Endothelial cell of umbilical vein (primary cell): Measurements from ENCODE around the gene NELL2. TPM values are rescaled to one million over a fixed set of nuclear protein-coding genes. Genes with fewer than 3 reads are reported as not detected.

Source experiments
- BruUV-seq: library from RNA; stranded (reverse); fragments of 400-500 nt; replicated peaks from 2 replicates; lab custom pipeline; 2021; lab: Mats Ljungman, UMichigan
- CTCF ChIA-PET: fragments of 300-600, 350-600 bp; sonication (Branson Sonifier 250); formaldehyde crosslinking; loops from one replicate; lab custom pipeline; 2021; ENCODE audit warnings: antibody characterized with exemption, inconsistent platforms; lab: Charles Lee
- POLR2A ChIA-PET: fragments of 300-600, 350-600 bp; sonication (Branson Sonifier 250); formaldehyde crosslinking; loops from one replicate; lab custom pipeline; 2021; ENCODE audit warnings: antibody characterized with exemption, inconsistent platforms; lab: Charles Lee
- DNase-seq: peaks from one replicate; pipeline ENCODE4 v3.0.0-alpha.2; 2011; ENCODE audit warnings: low read depth, low spot score
- FAIRE-seq: peaks from 2 replicates; lab custom pipeline; 2011; peaks lifted over from hg19 to GRCh38; lab: Jason Lieb, UNC
- H2AFZ ChIP-seq: 2 replicates; pipeline ENCODE4 v1.6.0; 2012; ENCODE audit warnings: low read depth, low read length, control low read depth, inconsistent platforms
- H3K27ac ChIP-seq: 2 replicates; pipeline ENCODE4 v1.5.1; 2011; ENCODE audit warnings: low read depth, mild to moderate bottlenecking, control low read depth, low read length, moderate library complexity; ENCODE audit not compliant: insufficient read depth
- H3K27me3 ChIP-seq, 2 experiments: 2 replicates each; pipeline versions ENCODE4 v1.6.0 to v1.6.1; 2011; ENCODE audit warnings: low read length in 2 of 2, mixed read lengths in 1 of 2; ENCODE audit not compliant: control insufficient read depth in 2 of 2, insufficient read depth in 2 of 2
- H3K36me3 ChIP-seq, 2 experiments: 2 replicates in 1 of 2; 3 replicates in 1 of 2; pipeline ENCODE4 v1.5.1; 2011; ENCODE audit warnings: low read length in 2 of 2, mild to moderate bottlenecking in 1 of 2, moderate library complexity in 1 of 2; ENCODE audit not compliant: control insufficient read depth in 2 of 2, insufficient read depth in 2 of 2; ENCODE audit errors: extremely low read depth in 1 of 2
- H3K4me1 ChIP-seq: 3 replicates; pipeline ENCODE4 v1.5.1; 2011; ENCODE audit warnings: mild to moderate bottlenecking, low read length; ENCODE audit not compliant: control insufficient read depth, insufficient read depth; ENCODE audit errors: extremely low read depth
- H3K4me2 ChIP-seq: 2 replicates; pipeline ENCODE4 v1.6.1; 2011; ENCODE audit warnings: low read length, control low read depth, mixed read lengths; ENCODE audit not compliant: insufficient read depth
- H3K4me3 ChIP-seq, 3 experiments: fragments of 200-600 bp in 1 of 3; sonication (generic), shearing (Covaris generic) in 1 of 3; replicated peaks in 1 of 3; 2 replicates each; pipeline ENCODE4 v1.5.1; 2011 to 2016; ENCODE audit warnings: control low read depth in 3 of 3, low read length in 3 of 3, mild to moderate bottlenecking in 2 of 3, inconsistent platforms in 1 of 3, low read depth in 1 of 3, moderate library complexity in 1 of 3; ENCODE audit not compliant: insufficient read depth in 1 of 3
- H3K79me2 ChIP-seq: 2 replicates; pipeline ENCODE4 v1.6.0; 2012; ENCODE audit warnings: low read length, inconsistent platforms; ENCODE audit not compliant: control insufficient read depth, insufficient read depth
- H3K9ac ChIP-seq: replicated peaks from 2 replicates; pipeline ENCODE3; 2011; ENCODE audit warnings: low read length, control low read depth; ENCODE audit not compliant: insufficient read depth; ENCODE audit errors: extremely low read depth
- H3K9me1 ChIP-seq: replicated peaks from 3 replicates; pipeline ENCODE4 v1.6.0; 2011; ENCODE audit warnings: mild to moderate bottlenecking, low read length; ENCODE audit not compliant: control insufficient read depth, insufficient read depth; ENCODE audit errors: extremely low read depth
- H3K9me3 ChIP-seq: replicated peaks from 2 replicates; pipeline ENCODE4 v1.5.1; 2012; ENCODE audit warnings: low read length, inconsistent platforms; ENCODE audit not compliant: control insufficient read depth, insufficient read depth
- H4K20me1 ChIP-seq: replicated peaks from 2 replicates; pipeline ENCODE3; 2011; ENCODE audit warnings: mild to moderate bottlenecking, low read length; ENCODE audit not compliant: control insufficient read depth, insufficient read depth; ENCODE audit errors: extremely low read depth
- CTCF ChIP-seq, 2 donors: IDR thresholded peaks; 1 replicate in 1 of 2; 2 replicates in 1 of 2; pipeline ENCODE4 v1.5.1; 2011; ENCODE audit warnings: low read length in 2 of 2, mild to moderate bottlenecking in 2 of 2, moderate library complexity in 2 of 2, control low read depth in 1 of 2, inconsistent platforms in 1 of 2, low read depth in 1 of 2; ENCODE audit not compliant: insufficient read depth in 1 of 2; ENCODE audit errors: extremely low read depth in 1 of 2
- EZH2 ChIP-seq: IDR thresholded peaks from 2 replicates; pipeline ENCODE4 v1.6.1; 2012; ENCODE audit warnings: borderline replicate concordance, low read depth, mild to moderate bottlenecking, moderate library complexity, low read length, inconsistent platforms; ENCODE audit not compliant: severe bottlenecking
- FOS ChIP-seq: IDR thresholded peaks from 2 replicates; pipeline ENCODE4 v1.6.1; 2011; ENCODE audit warnings: mild to moderate bottlenecking, low read length, moderate library complexity, borderline replicate concordance; ENCODE audit not compliant: insufficient read depth
- GATA2 ChIP-seq: IDR thresholded peaks from 2 replicates; pipeline ENCODE4 v1.7.0; 2011; ENCODE audit warnings: low read depth, mild to moderate bottlenecking, moderate library complexity, mixed read lengths, low read length; ENCODE audit not compliant: insufficient read length, insufficient read depth
- JUN ChIP-seq: IDR thresholded peaks from 2 replicates; pipeline ENCODE4 v1.6.1; 2011; ENCODE audit warnings: borderline replicate concordance, low read depth; ENCODE audit not compliant: insufficient read length, insufficient read depth
- MAX ChIP-seq: IDR thresholded peaks from 2 replicates; pipeline ENCODE4 v1.6.1; 2011; ENCODE audit not compliant: insufficient read depth, insufficient read length
- MYC ChIP-seq: IDR thresholded peaks from one replicate; pipeline ENCODE4 v1.6.1; 2011; ENCODE audit warnings: mild to moderate bottlenecking, low read depth, low read length
- POLR2A ChIP-seq: IDR thresholded peaks from 2 replicates; pipeline ENCODE4 v1.6.1; 2012; ENCODE audit warnings: low read depth, mild to moderate bottlenecking, control low read depth, low read length
- POLR2AphosphoS5 ChIP-seq: IDR thresholded peaks from 2 replicates; pipeline ENCODE4 v1.6.1; 2012; ENCODE audit warnings: low read depth, mild to moderate bottlenecking, control low read depth, low read length, moderate library complexity; ENCODE audit not compliant: insufficient read depth
- dilution Hi-C: fragments of 300-500 bp; cut with MboI; formaldehyde crosslinking; loops from one replicate; pipeline ENCODE4 v1.15.0; 2019; ENCODE audit warnings: low sequenced_read_pairs; ENCODE audit not compliant: extremely low pct_ligation_motif_present
- intact Hi-C: fragments of 100-400 bp; cut with micrococcal nuclease; formaldehyde crosslinking; loops from one replicate; pipeline ENCODE4 v1.10.0; 2022
- polyA plus RNA-seq, 4 experiments: library from polyadenylated mRNA; depleted of rRNA in 3 of 4; stranded (reverse) in 3 of 4; unstranded in 1 of 4; fragments of >200 nt; gene quantifications; 2 replicates each; pipeline versions ENCODE4 v1.2.1 to v1.2.3, GENCODE V29; 2011 to 2012; ENCODE audit warnings: missing spikeins in 1 of 4
- total RNA-seq: library from RNA; stranded (reverse); gene quantifications from 2 replicates; pipeline ENCODE4 v1.2.3, GENCODE V29; 2021

Gene NELL2
- total and polyA plus RNA-seq, 2 donors (not counting 3 experiments of a cell fraction or from before 2014, with no cell fraction given): 0.11 to 0.49 TPM

GRCh38 chr12:44574586-44574985 is 301.5 kb downstream of the NELL2 start:
- no peak overlapping the region for H3K9ac ChIP-seq
- ChIA-PET POLR2A (no interaction called here), CTCF (no interaction called here)
- no peaks in the 10 kb centered on the region for H3K79me2 ChIP-seq
- H3K36me3 ChIP-seq: no peaks in the 10 kb centered on the region
- no peaks in the 10 kb centered on the region for H3K9me3 ChIP-seq
- H3K4me2 ChIP-seq: no peak overlapping the region
- H4K20me1 ChIP-seq: no peaks in the 10 kb centered on the region
- TF ChIP-seq MYC (no peak), EZH2 (no peak), JUN (no peak), GATA2 (no peak), MAX (no peak), POLR2AphosphoS5 (no peak), CTCF (IDR thresholded peaks at IDR 0.05; ENCODE audit: extremely low read depth in 1 of 2, insufficient read depth in 1 of 2, low read depth in 1 of 2, low read length in 2 of 2) (no peak), FOS (no peak), POLR2A (no peak)
- no peak overlapping the region for H3K27ac ChIP-seq
- FAIRE-seq (no peak), DNase-seq (no peak)
- intact Hi-C loops (no loop called here), dilution Hi-C loops (no loop called here)
- H3K27me3 ChIP-seq: no peaks in the 10 kb centered on the region
- no peaks in the 10 kb centered on the region for H3K9me1 ChIP-seq
- no peak overlapping the region for H2AFZ ChIP-seq
- no peaks in the 10 kb centered on the region for H3K4me1 ChIP-seq
- H3K4me3 ChIP-seq: no peak overlapping the region
- no TSS peak for BruUV-seq
